Measurements from ENCODE around the gene SH2D1B.
"Not testable (repeated sequence)": the region's sequence is repeated elsewhere in the genome, so short reads cannot be mapped to it uniquely, and the experiment has no call there.

SH2D1B gene

DNA sequence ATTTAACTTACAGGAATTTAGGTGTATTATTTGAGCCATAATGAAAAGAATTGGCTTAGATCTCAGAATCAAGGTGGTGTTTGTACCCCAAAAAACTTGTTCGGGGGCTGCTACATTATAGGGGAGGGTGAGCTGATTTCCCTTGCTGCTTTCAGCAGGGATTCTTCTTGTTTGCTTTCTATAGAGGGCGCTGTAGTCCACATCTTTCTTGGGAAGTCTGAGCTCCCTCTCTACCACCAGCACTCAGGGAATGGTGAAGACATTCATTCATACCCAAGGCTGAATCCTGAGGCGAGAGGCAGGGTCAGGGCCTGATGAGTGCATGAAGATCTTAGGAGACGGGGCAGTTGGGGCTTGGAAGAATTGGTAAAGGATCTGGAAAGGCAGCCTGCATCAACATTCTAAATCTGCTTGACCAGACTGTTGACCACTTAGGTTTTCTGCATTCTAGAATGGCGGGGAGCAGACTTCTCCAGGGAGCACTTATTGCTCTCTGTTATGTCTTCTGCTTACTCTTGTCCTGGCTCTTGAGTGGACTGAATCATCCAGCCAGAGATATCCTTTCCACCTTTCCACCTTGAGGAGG lies 54.2 kb downstream of the SH2D1B start:
- Histone ChIP-seq H3K27ac (ENCODE audit: low read depth, low read length, poor library complexity, severe bottlenecking) (no peak overlapping the region), H4K20me1 (ENCODE audit: insufficient read depth, low read length) (no peaks in the 10 kb centered on the region), H3K9ac (ENCODE audit: low read length) (no peak overlapping the region), H2AFZ (ENCODE audit: low read length) (no peak overlapping the region), H3K36me3 (ENCODE audit: insufficient read depth, low read length) (no peaks in the 10 kb centered on the region), H3K4me3 (ENCODE audit: low read depth, low read length, poor library complexity, severe bottlenecking) (no peak overlapping the region), H3K79me2 (ENCODE audit: insufficient read depth, low read length) (no peaks in the 10 kb centered on the region), H3K4me1 (ENCODE audit: insufficient read depth, low read length, severe bottlenecking) (no peaks in the 10 kb centered on the region), H3K27me3 (ENCODE audit: insufficient read depth, low read length) (0 out of 2 replicates have a peak, but pooled peaks cover under 1% of the 10 kb centered on the region), H3K4me2 (ENCODE audit: low read length) (no peak overlapping the region), H3K9me2 (ENCODE audit: low read depth, low read length) (no peaks in the 10 kb centered on the region), H3K9me3 (ENCODE audit: low read length) (no peaks in the 10 kb centered on the region), H3F3A (ENCODE audit: insufficient read depth, low read length) (no peaks in the 10 kb centered on the region)
- no peak for TF ChIP-seq EZH2 (IDR thresholded peaks at IDR 0.05; ENCODE audit: borderline replicate concordance, low read length)
- TF ChIP-seq, protein P1, sequence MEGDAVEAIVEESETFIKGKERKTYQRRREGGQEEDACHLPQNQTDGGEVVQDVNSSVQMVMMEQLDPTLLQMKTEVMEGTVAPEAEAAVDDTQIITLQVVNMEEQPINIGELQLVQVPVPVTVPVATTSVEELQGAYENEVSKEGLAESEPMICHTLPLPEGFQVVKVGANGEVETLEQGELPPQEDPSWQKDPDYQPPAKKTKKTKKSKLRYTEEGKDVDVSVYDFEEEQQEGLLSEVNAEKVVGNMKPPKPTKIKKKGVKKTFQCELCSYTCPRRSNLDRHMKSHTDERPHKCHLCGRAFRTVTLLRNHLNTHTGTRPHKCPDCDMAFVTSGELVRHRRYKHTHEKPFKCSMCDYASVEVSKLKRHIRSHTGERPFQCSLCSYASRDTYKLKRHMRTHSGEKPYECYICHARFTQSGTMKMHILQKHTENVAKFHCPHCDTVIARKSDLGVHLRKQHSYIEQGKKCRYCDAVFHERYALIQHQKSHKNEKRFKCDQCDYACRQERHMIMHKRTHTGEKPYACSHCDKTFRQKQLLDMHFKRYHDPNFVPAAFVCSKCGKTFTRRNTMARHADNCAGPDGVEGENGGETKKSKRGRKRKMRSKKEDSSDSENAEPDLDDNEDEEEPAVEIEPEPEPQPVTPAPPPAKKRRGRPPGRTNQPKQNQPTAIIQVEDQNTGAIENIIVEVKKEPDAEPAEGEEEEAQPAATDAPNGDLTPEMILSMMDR (IDR thresholded peaks at IDR 0.05; ENCODE audit: low read length), result peak; percentile 60

DNA sequence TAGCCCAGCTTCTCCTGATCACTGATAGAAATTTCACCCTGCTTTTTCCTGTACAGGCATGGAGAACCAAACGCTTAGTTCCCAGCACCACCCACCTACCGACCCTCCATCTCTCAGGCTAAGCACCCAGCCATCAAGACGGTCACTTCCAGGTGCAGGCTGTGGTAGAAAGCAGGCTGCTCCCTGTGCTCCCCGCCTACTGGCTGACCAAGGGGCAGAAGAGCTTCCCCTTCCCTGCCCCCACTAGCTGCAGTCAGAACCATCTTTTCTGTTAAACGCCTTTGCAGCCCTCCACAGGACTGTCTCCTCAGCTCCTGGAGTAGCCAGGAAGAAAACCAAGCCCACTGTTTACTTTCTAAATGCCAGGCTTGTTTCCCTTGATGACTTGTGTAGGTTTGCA lies 58.2 kb downstream of the SH2D1B start:
- Histone ChIP-seq H3K4me1 (ENCODE audit: insufficient read depth, low read length, severe bottlenecking) (no peaks in the 10 kb centered on the region), H3K79me2 (ENCODE audit: insufficient read depth, low read length) (no peaks in the 10 kb centered on the region), H3K27me3 (ENCODE audit: insufficient read depth, low read length) (no peaks in the 10 kb centered on the region), H3K4me3 (ENCODE audit: low read depth, low read length, poor library complexity, severe bottlenecking) (no peak overlapping the region), H3K9me3 (ENCODE audit: low read length) (no peaks in the 10 kb centered on the region), H3K4me2 (ENCODE audit: low read length) (no peak overlapping the region), H2AFZ (ENCODE audit: low read length) (no peak overlapping the region), H3K9ac (ENCODE audit: low read length) (no peak overlapping the region), H3K27ac (ENCODE audit: low read depth, low read length, poor library complexity, severe bottlenecking) (no peak overlapping the region), H3K9me2 (ENCODE audit: low read depth, low read length) (no peaks in the 10 kb centered on the region), H4K20me1 (ENCODE audit: insufficient read depth, low read length) (no peaks in the 10 kb centered on the region), H3K36me3 (ENCODE audit: insufficient read depth, low read length) (no peaks in the 10 kb centered on the region), H3F3A (ENCODE audit: insufficient read depth, low read length) (no peaks in the 10 kb centered on the region)
- no peak for TF ChIP-seq EZH2 (IDR thresholded peaks at IDR 0.05; ENCODE audit: borderline replicate concordance, low read length)
- TF ChIP-seq, protein P1 (IDR thresholded peaks at IDR 0.05; ENCODE audit: low read length), result no peak

- Histone ChIP-seq H3K79me2 (ENCODE audit: insufficient read depth, low read length) (no peaks in the 10 kb centered on the region), H3K27ac (ENCODE audit: low read depth, low read length, poor library complexity, severe bottlenecking) (no peak overlapping the region), H3K4me2 (ENCODE audit: low read length) (no peak overlapping the region), H3K9me3 (ENCODE audit: low read length) (no peaks in the 10 kb centered on the region), H3K9me2 (ENCODE audit: low read depth, low read length) (no peaks in the 10 kb centered on the region), H3K9ac (ENCODE audit: low read length) (no peak overlapping the region), H3K4me3 (ENCODE audit: low read depth, low read length, poor library complexity, severe bottlenecking) (no peak overlapping the region), H3K36me3 (ENCODE audit: insufficient read depth, low read length) (no peaks in the 10 kb centered on the region), H2AFZ (ENCODE audit: low read length) (no peak overlapping the region), H3F3A (ENCODE audit: insufficient read depth, low read length) (no peaks in the 10 kb centered on the region), H3K27me3 (ENCODE audit: insufficient read depth, low read length) (no peaks in the 10 kb centered on the region), H4K20me1 (ENCODE audit: insufficient read depth, low read length) (no peaks in the 10 kb centered on the region), H3K4me1 (ENCODE audit: insufficient read depth, low read length, severe bottlenecking) (no peaks in the 10 kb centered on the region)
- TF ChIP-seq EZH2 (IDR thresholded peaks at IDR 0.05; ENCODE audit: borderline replicate concordance, low read length), result no peak
- TF ChIP-seq, protein P1 (IDR thresholded peaks at IDR 0.05; ENCODE audit: low read length), result no peak
Measured at GRCh38 chr1:162353078-162353477, 58.9 kb downstream of the SH2D1B start.

DNA sequence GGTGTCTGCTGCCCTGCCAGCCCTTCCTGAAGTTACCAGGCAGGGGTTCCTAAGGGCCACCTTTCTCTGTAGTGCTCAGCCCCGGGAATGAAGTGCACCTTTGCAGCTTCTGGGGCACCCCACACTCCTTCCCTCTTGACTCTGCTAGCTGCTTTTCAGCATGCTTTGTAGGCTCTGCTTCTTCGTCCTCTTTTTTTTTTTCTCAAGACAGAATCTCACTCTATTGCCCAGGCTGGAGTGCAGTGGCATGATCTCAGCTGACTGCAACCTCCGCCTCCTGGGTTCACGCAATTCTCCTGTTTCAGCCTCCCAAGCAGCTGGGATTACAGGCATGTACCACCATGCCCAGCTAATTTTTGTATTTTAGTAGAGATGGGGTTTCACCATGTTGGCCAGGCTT lies 60.1 kb downstream of the SH2D1B start:
- not testable (repeated sequence) for H3F3A ChIP-seq (ENCODE audit: insufficient read depth, low read length); H3K27ac ChIP-seq (ENCODE audit: low read depth, low read length, poor library complexity, severe bottlenecking); H3K4me3 ChIP-seq (ENCODE audit: low read depth, low read length, poor library complexity, severe bottlenecking); H2AFZ ChIP-seq (ENCODE audit: low read length); H3K36me3 ChIP-seq (ENCODE audit: insufficient read depth, low read length); H4K20me1 ChIP-seq (ENCODE audit: insufficient read depth, low read length); H3K9me3 ChIP-seq (ENCODE audit: low read length); H3K4me1 ChIP-seq (ENCODE audit: insufficient read depth, low read length, severe bottlenecking); H3K79me2 ChIP-seq (ENCODE audit: insufficient read depth, low read length); H3K4me2 ChIP-seq (ENCODE audit: low read length); H3K9ac ChIP-seq (ENCODE audit: low read length); H3K9me2 ChIP-seq (ENCODE audit: low read depth, low read length); H3K27me3 ChIP-seq (ENCODE audit: insufficient read depth, low read length)

All from OCI-LY1 (cell line).